ENCODE data around the gene MSL1.

GRCh38 chr17:40173778-40174135 is 52.0 kb downstream of the MSL1 start:
- TF ChIP-seq POLR2A (IDR thresholded peaks at IDR 0.05; ENCODE audit: low read depth, low read length) (no peak), CTCF (conservative IDR thresholded peaks at IDR 0.05; ENCODE audit: low read depth, low read length) (no peak)
